OCI-LY3 (cell line): Measurements from ENCODE around the gene ZFX.

Experiments
- CTCF ChIP-seq: fragments of 200-600, 300-600 bp; sonication (generic); IDR thresholded peaks from 2 replicates; pipeline ENCODE4 v1.5.1; 2014; ENCODE audit warnings: antibody characterized with exemption, low read length, low read depth
- EZH2phosphoT487 ChIP-seq: fragments of 200-600 bp; shearing (Covaris generic); IDR thresholded peaks from 2 replicates; pipeline ENCODE4 v1.6.1; 2018; ENCODE audit warnings: antibody characterized with exemption, mixed run types, low read depth

- TF ChIP-seq CTCF = no peak
- TF ChIP-seq EZH2phosphoT487 = no peak
Measured at GRCh38 chrX:24189490-24189889, 40.0 kb downstream of the ZFX start.
